Liver (tissue), 9 donors: Measurements from ENCODE around the gene ZC3H13. TPM values are rescaled to one million over a fixed set of nuclear protein-coding genes. Genes with fewer than 3 reads are reported as not detected.

ENCODE experiments used
- DNase-seq: peaks from one replicate; pipeline ENCODE4 v3.0.0-alpha.2; 2017; ENCODE audit warnings: low spot score
- H3K27ac ChIP-seq, 2 donors: one replicate each; pipeline ENCODE4 v1.7.0; 2013; ENCODE audit warnings: inconsistent platforms in 2 of 2, low read length in 2 of 2, control low read depth in 1 of 2, low read depth in 1 of 2, mild to moderate bottlenecking in 1 of 2
- H3K27me3 ChIP-seq, 4 donors: one replicate each; pipeline versions ENCODE4 v1.6.1 to v1.7.0; 2013; ENCODE audit warnings: low read length in 3 of 4, inconsistent platforms in 1 of 4, mild to moderate bottlenecking in 1 of 4, moderate library complexity in 1 of 4; ENCODE audit not compliant: control insufficient read depth in 4 of 4, insufficient read depth in 4 of 4
- H3K36me3 ChIP-seq, 4 donors: one replicate each; pipeline versions ENCODE4 v1.6.1 to v1.7.0; 2013; ENCODE audit warnings: low read length in 3 of 4, mild to moderate bottlenecking in 3 of 4, low read depth in 1 of 4, moderate library complexity in 1 of 4; ENCODE audit not compliant: control insufficient read depth in 4 of 4, insufficient read depth in 3 of 4
- H3K4me1 ChIP-seq, 4 donors: one replicate each; pipeline versions ENCODE4 v1.6.1 to v1.7.0; 2013; ENCODE audit warnings: low read length in 3 of 4, mild to moderate bottlenecking in 3 of 4, moderate library complexity in 1 of 4; ENCODE audit not compliant: control insufficient read depth in 4 of 4, insufficient read depth in 4 of 4
- H3K4me3 ChIP-seq, 3 donors: one replicate each; pipeline versions ENCODE4 v1.6.1 to v1.7.0; 2013; ENCODE audit warnings: low read length in 3 of 3, control low read depth in 1 of 3, low read depth in 1 of 3, mild to moderate bottlenecking in 1 of 3
- H3K9ac ChIP-seq, 2 donors: one replicate each; pipeline ENCODE4 v1.7.0; 2013; ENCODE audit warnings: low read length in 2 of 2, mild to moderate bottlenecking in 2 of 2, moderate library complexity in 2 of 2, control low read depth in 1 of 2, low read depth in 1 of 2
- H3K9me3 ChIP-seq, 4 donors: one replicate each; pipeline versions ENCODE4 v1.6.1 to v1.7.0; 2013; ENCODE audit warnings: low read length in 3 of 4; ENCODE audit not compliant: control insufficient read depth in 4 of 4
- EGR1 ChIP-seq, 2 donors: IDR thresholded peaks; 2 replicates each; pipeline ENCODE4 v1.6.1; 2016 to 2018; ENCODE audit warnings: antibody characterized with exemption in 2 of 2, low read depth in 2 of 2
- FOXA2 ChIP-seq: IDR thresholded peaks from 2 replicates; pipeline ENCODE4 v1.6.1; 2016; ENCODE audit warnings: antibody characterized with exemption
- GABPA ChIP-seq, 2 donors: IDR thresholded peaks in 1 of 2; conservative IDR thresholded peaks in 1 of 2; 2 replicates each; pipeline ENCODE4 v1.6.1; 2016; ENCODE audit warnings: antibody characterized with exemption in 2 of 2, mild to moderate bottlenecking in 1 of 2, moderate library complexity in 1 of 2
- HNF4A ChIP-seq, 2 donors: conservative IDR thresholded peaks; 2 replicates each; pipeline ENCODE4 v1.6.1; 2016; ENCODE audit warnings: antibody characterized with exemption in 2 of 2, mild to moderate bottlenecking in 2 of 2
- HNF4G ChIP-seq: IDR thresholded peaks from 2 replicates; pipeline ENCODE4 v1.6.1; 2016; ENCODE audit warnings: antibody characterized with exemption
- JUND ChIP-seq, 2 donors: IDR thresholded peaks; 2 replicates each; pipeline ENCODE4 v1.6.1; 2016; ENCODE audit warnings: antibody characterized with exemption in 2 of 2
- NR2F2 ChIP-seq: IDR thresholded peaks from 2 replicates; pipeline ENCODE4 v1.6.1; 2016; ENCODE audit warnings: antibody characterized with exemption
- RXRA ChIP-seq, 2 donors: IDR thresholded peaks; 2 replicates each; pipeline ENCODE4 v1.6.1; 2017 to 2018; ENCODE audit warnings: antibody characterized with exemption in 2 of 2, mild to moderate bottlenecking in 1 of 2
- SP1 ChIP-seq: IDR thresholded peaks from 2 replicates; pipeline ENCODE4 v1.6.1; 2018; ENCODE audit warnings: antibody characterized with exemption, mild to moderate bottlenecking
- TAF1 ChIP-seq: conservative IDR thresholded peaks from 2 replicates; pipeline ENCODE4 v1.6.1; 2016; ENCODE audit warnings: antibody characterized with exemption, mild to moderate bottlenecking
- WGBS: extraction: QIAGEN DNeasy Blood & Tissue Kit; methylation state at CpG from one replicate; pipeline ENCODE4 v1.1.7; 2013; 5-methylcytosine and 5-hydroxymethylcytosine counted together
- polyA plus RNA-seq, 2 donors: library from polyadenylated mRNA; stranded (reverse) in 1 of 2; unstranded in 1 of 2; fragments of 200-250 nt in 1 of 2; fragments of >200 nt in 1 of 2; fragmentation: Nextera tagmentation in 1 of 2; extraction: Ambion mirVana in 1 of 2; gene quantifications; one replicate each; pipeline versions ENCODE4 v1.2.1 to v1.2.3, GENCODE V29; 2013 to 2015
- total RNA-seq, 2 donors: library from RNA; depleted of rRNA; stranded (reverse); fragments of >200 nt; gene quantifications; one replicate each; pipeline ENCODE4 v1.2.3, GENCODE V29; 2014
- TF ChIP-seq, protein P1 (sequence below): IDR thresholded peaks from 2 replicates; pipeline ENCODE4 v1.6.1; 2016; ENCODE audit warnings: antibody characterized with exemption
- TF ChIP-seq, protein P2 (sequence below): IDR thresholded peaks from 2 replicates; pipeline ENCODE4 v1.6.1; 2016; ENCODE audit warnings: antibody characterized with exemption
- TF ChIP-seq, protein P3 (sequence below): fragments of 150-350 bp; IDR thresholded peaks from 2 replicates; pipeline ENCODE4 v1.5.1; 2017; ENCODE audit warnings: improper control_type of control experiment, low read depth, low read length; ENCODE audit not compliant: missing input control
- TF ChIP-seq, protein P4 (sequence below): IDR thresholded peaks from 2 replicates; pipeline ENCODE4 v1.6.1; 2016; ENCODE audit warnings: antibody characterized with exemption, mild to moderate bottlenecking
- donor health status: healthy.
- donor health status: healthy.
- donor health status: healthy.
- donor health status: healthy.
- donor health status: healthy.

ZC3H13 gene
- total and polyA plus RNA-seq, 4 donors: 10.0 to 62.1 (median 28.9) TPM

DNA sequence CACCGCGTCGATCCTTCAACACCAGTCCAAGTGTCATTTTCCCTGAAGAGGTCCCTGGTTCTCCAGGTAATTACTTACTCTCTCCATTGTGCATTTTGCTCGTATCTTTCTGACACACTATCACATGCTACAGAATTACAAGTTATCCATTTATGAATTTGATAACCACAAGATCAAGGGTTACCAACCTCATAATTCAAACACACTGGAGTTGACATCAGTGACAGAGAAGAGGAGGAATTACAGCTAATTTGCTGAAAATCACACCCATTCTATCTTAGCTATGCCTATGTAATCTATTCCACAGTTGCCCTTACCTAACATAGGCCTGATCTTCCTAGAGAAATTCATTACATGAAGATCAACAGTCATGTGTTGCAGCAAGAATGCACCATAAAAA is 14.2 kb downstream of the ZC3H13 start:
- no peaks in the 10 kb centered on the region for H3K27me3 ChIP-seq
- no peak for DNase-seq
- WGBS: 96% methylated on average over 4 of the region's 4 CpGs
- no peaks in the 10 kb centered on the region for H3K9me3 ChIP-seq
- no peak overlapping the region for H3K27ac ChIP-seq
- TF ChIP-seq GABPA (IDR thresholded peaks at IDR 0.05 in 1 of 2, conservative IDR thresholded peaks at IDR 0.05 in 1 of 2) (no peak), TAF1 (no peak), HNF4G (no peak), JUND (IDR thresholded peaks at IDR 0.05) (no peak), EGR1 (IDR thresholded peaks at IDR 0.05; ENCODE audit: low read depth in 2 of 2) (no peak), FOXA2 (no peak), RXRA (IDR thresholded peaks at IDR 0.05) (no peak)
- TF ChIP-seq, protein P1, sequence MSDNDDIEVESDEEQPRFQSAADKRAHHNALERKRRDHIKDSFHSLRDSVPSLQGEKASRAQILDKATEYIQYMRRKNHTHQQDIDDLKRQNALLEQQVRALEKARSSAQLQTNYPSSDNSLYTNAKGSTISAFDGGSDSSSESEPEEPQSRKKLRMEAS: no peak
- TF ChIP-seq, protein P2, sequence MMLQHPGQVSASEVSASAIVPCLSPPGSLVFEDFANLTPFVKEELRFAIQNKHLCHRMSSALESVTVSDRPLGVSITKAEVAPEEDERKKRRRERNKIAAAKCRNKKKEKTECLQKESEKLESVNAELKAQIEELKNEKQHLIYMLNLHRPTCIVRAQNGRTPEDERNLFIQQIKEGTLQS: no peak
- TF ChIP-seq, protein P3, sequence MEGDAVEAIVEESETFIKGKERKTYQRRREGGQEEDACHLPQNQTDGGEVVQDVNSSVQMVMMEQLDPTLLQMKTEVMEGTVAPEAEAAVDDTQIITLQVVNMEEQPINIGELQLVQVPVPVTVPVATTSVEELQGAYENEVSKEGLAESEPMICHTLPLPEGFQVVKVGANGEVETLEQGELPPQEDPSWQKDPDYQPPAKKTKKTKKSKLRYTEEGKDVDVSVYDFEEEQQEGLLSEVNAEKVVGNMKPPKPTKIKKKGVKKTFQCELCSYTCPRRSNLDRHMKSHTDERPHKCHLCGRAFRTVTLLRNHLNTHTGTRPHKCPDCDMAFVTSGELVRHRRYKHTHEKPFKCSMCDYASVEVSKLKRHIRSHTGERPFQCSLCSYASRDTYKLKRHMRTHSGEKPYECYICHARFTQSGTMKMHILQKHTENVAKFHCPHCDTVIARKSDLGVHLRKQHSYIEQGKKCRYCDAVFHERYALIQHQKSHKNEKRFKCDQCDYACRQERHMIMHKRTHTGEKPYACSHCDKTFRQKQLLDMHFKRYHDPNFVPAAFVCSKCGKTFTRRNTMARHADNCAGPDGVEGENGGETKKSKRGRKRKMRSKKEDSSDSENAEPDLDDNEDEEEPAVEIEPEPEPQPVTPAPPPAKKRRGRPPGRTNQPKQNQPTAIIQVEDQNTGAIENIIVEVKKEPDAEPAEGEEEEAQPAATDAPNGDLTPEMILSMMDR: no peak
- no peak overlapping the region for H3K4me3 ChIP-seq
- H3K9ac ChIP-seq: no peak overlapping the region
- H3K4me1 ChIP-seq: no peaks in the 10 kb centered on the region
- peaks cover 7 to 65% (median 57%) of the 10 kb centered on the region in 4 donors for H3K36me3 ChIP-seq

DNA sequence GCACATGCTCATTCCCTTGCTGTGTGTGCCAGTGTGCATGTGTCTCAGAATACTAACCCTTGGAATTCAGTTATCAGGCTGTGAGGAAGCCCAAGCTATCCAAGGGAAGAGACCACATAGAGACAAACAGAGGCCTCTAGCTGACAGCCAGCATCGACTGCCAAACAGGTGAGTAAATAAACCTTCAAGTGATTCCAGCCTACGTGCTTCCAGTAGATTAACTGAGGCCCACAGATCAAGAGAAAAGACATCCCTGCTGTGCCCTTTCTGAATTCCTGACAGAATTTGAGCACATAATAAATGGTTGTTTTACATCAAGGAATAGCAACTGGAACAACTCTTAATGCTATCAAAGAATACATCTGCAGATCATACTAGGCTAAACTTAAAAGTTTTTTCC is 17.5 kb downstream of the ZC3H13 start:
- DNase-seq: no peak
- 65% methylated on average over 2 of the region's 2 CpGs for WGBS
- peaks cover 0 to 2% (median 1%) of the 10 kb centered on the region in 4 donors for H3K9me3 ChIP-seq
- peaks cover 7 to 62% (median 45%) of the 10 kb centered on the region in 4 donors for H3K36me3 ChIP-seq
- TF ChIP-seq SP1 (no peak), GABPA (IDR thresholded peaks at IDR 0.05 in 1 of 2, conservative IDR thresholded peaks at IDR 0.05 in 1 of 2) (no peak), NR2F2 (no peak), HNF4A (conservative IDR thresholded peaks at IDR 0.05) (no peak)
- TF ChIP-seq, protein P4, sequence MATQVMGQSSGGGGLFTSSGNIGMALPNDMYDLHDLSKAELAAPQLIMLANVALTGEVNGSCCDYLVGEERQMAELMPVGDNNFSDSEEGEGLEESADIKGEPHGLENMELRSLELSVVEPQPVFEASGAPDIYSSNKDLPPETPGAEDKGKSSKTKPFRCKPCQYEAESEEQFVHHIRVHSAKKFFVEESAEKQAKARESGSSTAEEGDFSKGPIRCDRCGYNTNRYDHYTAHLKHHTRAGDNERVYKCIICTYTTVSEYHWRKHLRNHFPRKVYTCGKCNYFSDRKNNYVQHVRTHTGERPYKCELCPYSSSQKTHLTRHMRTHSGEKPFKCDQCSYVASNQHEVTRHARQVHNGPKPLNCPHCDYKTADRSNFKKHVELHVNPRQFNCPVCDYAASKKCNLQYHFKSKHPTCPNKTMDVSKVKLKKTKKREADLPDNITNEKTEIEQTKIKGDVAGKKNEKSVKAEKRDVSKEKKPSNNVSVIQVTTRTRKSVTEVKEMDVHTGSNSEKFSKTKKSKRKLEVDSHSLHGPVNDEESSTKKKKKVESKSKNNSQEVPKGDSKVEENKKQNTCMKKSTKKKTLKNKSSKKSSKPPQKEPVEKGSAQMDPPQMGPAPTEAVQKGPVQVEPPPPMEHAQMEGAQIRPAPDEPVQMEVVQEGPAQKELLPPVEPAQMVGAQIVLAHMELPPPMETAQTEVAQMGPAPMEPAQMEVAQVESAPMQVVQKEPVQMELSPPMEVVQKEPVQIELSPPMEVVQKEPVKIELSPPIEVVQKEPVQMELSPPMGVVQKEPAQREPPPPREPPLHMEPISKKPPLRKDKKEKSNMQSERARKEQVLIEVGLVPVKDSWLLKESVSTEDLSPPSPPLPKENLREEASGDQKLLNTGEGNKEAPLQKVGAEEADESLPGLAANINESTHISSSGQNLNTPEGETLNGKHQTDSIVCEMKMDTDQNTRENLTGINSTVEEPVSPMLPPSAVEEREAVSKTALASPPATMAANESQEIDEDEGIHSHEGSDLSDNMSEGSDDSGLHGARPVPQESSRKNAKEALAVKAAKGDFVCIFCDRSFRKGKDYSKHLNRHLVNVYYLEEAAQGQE: no peak
- H3K4me3 ChIP-seq: no peak overlapping the region
- H3K27ac ChIP-seq: no peak overlapping the region
- H3K27me3 ChIP-seq: no peaks in the 10 kb centered on the region
- H3K9ac ChIP-seq: no peak overlapping the region
- H3K4me1 ChIP-seq: no peaks in the 10 kb centered on the region

DNA sequence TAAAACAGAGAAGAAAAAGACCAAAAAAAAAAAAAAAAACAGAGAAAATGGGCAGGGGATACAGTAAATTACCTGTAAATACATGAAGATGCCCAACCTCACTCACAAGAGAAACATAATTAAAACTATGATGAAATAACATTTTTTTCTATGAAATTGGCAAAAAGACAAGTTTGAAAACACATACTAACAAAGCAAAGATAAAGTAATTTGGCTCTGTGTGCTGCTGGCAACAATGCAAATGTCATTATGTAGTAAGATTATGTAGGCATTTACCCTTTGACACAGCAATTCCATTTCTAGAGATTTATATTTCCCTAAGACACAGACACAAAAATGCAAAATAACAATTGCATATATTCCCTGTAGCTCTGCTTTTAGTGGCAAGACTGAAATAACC is 20.2 kb downstream of the ZC3H13 start:
- no peak overlapping the region for H3K27ac ChIP-seq
- H3K27me3 ChIP-seq: no peaks in the 10 kb centered on the region
- no peak for TF ChIP-seq TAF1
- H3K4me3 ChIP-seq: no peak overlapping the region
- no peak overlapping the region for H3K9ac ChIP-seq
- H3K4me1 ChIP-seq: no peaks in the 10 kb centered on the region
- peaks cover 0 to 3% (median 1%) of the 10 kb centered on the region in 4 donors for H3K9me3 ChIP-seq
- peaks cover 3 to 40% (median 29%) of the 10 kb centered on the region in 4 donors for H3K36me3 ChIP-seq
- DNase-seq: no peak
